ENCODE measurements around the gene CEP164. TPM values are rescaled to one million over a fixed set of nuclear protein-coding genes. Genes with fewer than 3 reads are reported as not detected.

Gene CEP164
- total and polyA plus RNA-seq, 4 donors = 7.1 to 51.2 (median 35.5) TPM

GRCh38 chr11:117287668-117288067, 40.0 kb upstream of the CEP164 start:
- DNase-seq (no peak), ATAC-seq (ENCODE audit: low FRiP score) (no peak)
- Histone ChIP-seq H3K36me3 (ENCODE audit: control insufficient read depth in 1 of 2, insufficient read depth in 2 of 2, low read length in 1 of 2) (peaks cover 5 to 16% of the 10 kb centered on the region in 2 donors), H3K4me3 (ENCODE audit: low read length in 2 of 2) (no peak overlapping the region), H3K27me3 (ENCODE audit: control insufficient read depth in 1 of 2, insufficient read depth in 2 of 2, low read length in 1 of 2) (no peaks in the 10 kb centered on the region), H3K27ac (ENCODE audit: low read depth in 1 of 2, low read length in 2 of 2) (no peak overlapping the region), H3K4me1 (ENCODE audit: control insufficient read depth in 1 of 2, insufficient read depth in 2 of 2, low read length in 2 of 2) (no peaks in the 10 kb centered on the region), H3K9me3 (ENCODE audit: control insufficient read depth, low read length) (no peaks in the 10 kb centered on the region)
- intact Hi-C loops (cut with DNase I) = no loop called here
- WGBS, 2 donors = 65 to 76% methylated on average over 3 of the region's 3 CpGs

- Histone ChIP-seq H3K9me3 (ENCODE audit: control insufficient read depth, low read length) (no peaks in the 10 kb centered on the region), H3K27me3 (ENCODE audit: control insufficient read depth in 1 of 2, insufficient read depth in 2 of 2, low read length in 1 of 2) (no peaks in the 10 kb centered on the region), H3K4me3 (ENCODE audit: low read length in 2 of 2) (no peak overlapping the region), H3K36me3 (ENCODE audit: control insufficient read depth in 1 of 2, insufficient read depth in 2 of 2, low read length in 1 of 2) (peaks cover 5 to 16% of the 10 kb centered on the region in 2 donors), H3K4me1 (ENCODE audit: control insufficient read depth in 1 of 2, insufficient read depth in 2 of 2, low read length in 2 of 2) (no peaks in the 10 kb centered on the region), H3K27ac (ENCODE audit: low read depth in 1 of 2, low read length in 2 of 2) (no peak overlapping the region)
- WGBS, 2 donors = 94 to 95% methylated on average over 1 of the region's 1 CpG
- intact Hi-C loops (cut with DNase I) = no loop called here
- DNase-seq (no peak), ATAC-seq (ENCODE audit: low FRiP score) (no peak)
Observed at GRCh38 chr11:117289795-117290194, 37.9 kb upstream of the CEP164 start.

GRCh38 chr11:117290809-117291396, 36.8 kb upstream of the CEP164 start, which contains the start of gene BACE1-AS:
Gene BACE1-AS (plus strand): TSS chr11:117291346.
- no peak for ATAC-seq (ENCODE audit: low FRiP score)

GRCh38 chr11:117292616-117293015, 35.0 kb upstream of the CEP164 start:
- Histone ChIP-seq H3K4me3 (ENCODE audit: low read length in 2 of 2) (no peak overlapping the region), H3K27ac (ENCODE audit: low read depth in 1 of 2, low read length in 2 of 2) (no peak overlapping the region), H3K27me3 (ENCODE audit: control insufficient read depth in 1 of 2, insufficient read depth in 2 of 2, low read length in 1 of 2) (no peaks in the 10 kb centered on the region), H3K36me3 (ENCODE audit: control insufficient read depth in 1 of 2, insufficient read depth in 2 of 2, low read length in 1 of 2) (peaks cover 5 to 16% of the 10 kb centered on the region in 2 donors), H3K4me1 (ENCODE audit: control insufficient read depth in 1 of 2, insufficient read depth in 2 of 2, low read length in 2 of 2) (no peaks in the 10 kb centered on the region), H3K9me3 (ENCODE audit: control insufficient read depth, low read length) (no peaks in the 10 kb centered on the region)
- intact Hi-C loops (cut with DNase I) = no loop called here
- DNase-seq = no peak
- 96% methylated on average over 2 of the region's 2 CpGs for WGBS, 2 donors
- no peak for ATAC-seq (ENCODE audit: low FRiP score)

More at GRCh38 chr11:117290809-117291396, 36.8 kb upstream of the CEP164 start, which contains the start of gene BACE1-AS:
- DNase-seq = no peak
- Histone ChIP-seq H3K9me3 (ENCODE audit: control insufficient read depth, low read length) (no peaks in the 10 kb centered on the region), H3K4me3 (ENCODE audit: low read length in 2 of 2) (no peak within 1 kb of the TSS), H3K36me3 (ENCODE audit: control insufficient read depth in 1 of 2, insufficient read depth in 2 of 2, low read length in 1 of 2) (peaks cover 5 to 16% of the 10 kb centered on the region in 2 donors), H3K4me1 (ENCODE audit: control insufficient read depth in 1 of 2, insufficient read depth in 2 of 2, low read length in 2 of 2) (no peaks in the 10 kb centered on the region), H3K27ac (ENCODE audit: low read depth in 1 of 2, low read length in 2 of 2) (no peak within 1 kb of the TSS), H3K27me3 (ENCODE audit: control insufficient read depth in 1 of 2, insufficient read depth in 2 of 2, low read length in 1 of 2) (no peaks in the 10 kb centered on the region)
- intact Hi-C loops (cut with DNase I) = no loop called here
- 87 to 93% methylated on average over 8 of the region's 8 CpGs for WGBS, 2 donors

GRCh38 chr11:117295438-117296137, 32.1 kb upstream of the CEP164 start:
- no peaks in the 10 kb centered on the region for H3K9me3 ChIP-seq (ENCODE audit: control insufficient read depth, low read length)
- ATAC-seq (ENCODE audit: low FRiP score) (no peak), DNase-seq (no peak)
- no peak overlapping the region for H3K4me3 ChIP-seq (ENCODE audit: low read length in 2 of 2)
- WGBS, 2 donors = 81% methylated on average over 9 of the region's 9 CpGs
- H3K27ac ChIP-seq (ENCODE audit: low read depth in 1 of 2, low read length in 2 of 2) = no peak overlapping the region
- no peaks in the 10 kb centered on the region for H3K4me1 ChIP-seq (ENCODE audit: control insufficient read depth in 1 of 2, insufficient read depth in 2 of 2, low read length in 2 of 2)
- intact Hi-C loops (cut with DNase I) = no loop called here
- H3K36me3 ChIP-seq (ENCODE audit: control insufficient read depth in 1 of 2, insufficient read depth in 2 of 2, low read length in 1 of 2) = peaks cover 0 to 2% of the 10 kb centered on the region in 2 donors
- H3K27me3 ChIP-seq (ENCODE audit: control insufficient read depth in 1 of 2, insufficient read depth in 2 of 2, low read length in 1 of 2) = no peaks in the 10 kb centered on the region

- intact Hi-C loops (cut with DNase I) = no loop called here
- 88 to 89% methylated on average over 6 of the region's 6 CpGs for WGBS, 2 donors
- no peak overlapping the region for H3K4me3 ChIP-seq (ENCODE audit: low read length in 2 of 2)
- H3K4me1 ChIP-seq (ENCODE audit: control insufficient read depth in 1 of 2, insufficient read depth in 2 of 2, low read length in 2 of 2) = no peaks in the 10 kb centered on the region
- DNase-seq = no peak
- no peak for ATAC-seq (ENCODE audit: low FRiP score)
- H3K27ac ChIP-seq (ENCODE audit: low read depth in 1 of 2, low read length in 2 of 2) = no peak overlapping the region
- no peaks in the 10 kb centered on the region for H3K36me3 ChIP-seq (ENCODE audit: control insufficient read depth in 1 of 2, insufficient read depth in 2 of 2, low read length in 1 of 2)
- no peaks in the 10 kb centered on the region for H3K9me3 ChIP-seq (ENCODE audit: control insufficient read depth, low read length)
- no peaks in the 10 kb centered on the region for H3K27me3 ChIP-seq (ENCODE audit: control insufficient read depth in 1 of 2, insufficient read depth in 2 of 2, low read length in 1 of 2)
Observed at GRCh38 chr11:117296881-117297280, 30.8 kb upstream of the CEP164 start.

GRCh38 chr11:117298195-117298594, 29.5 kb upstream of the CEP164 start:
- H3K4me1 ChIP-seq (ENCODE audit: control insufficient read depth in 1 of 2, insufficient read depth in 2 of 2, low read length in 2 of 2) = no peaks in the 10 kb centered on the region
- WGBS, 2 donors = 91 to 92% methylated on average over 7 to 8 of the region's 8 CpGs
- DNase-seq (no peak), ATAC-seq (ENCODE audit: low FRiP score) (no peak)
- H3K27ac ChIP-seq (ENCODE audit: low read depth in 1 of 2, low read length in 2 of 2) = no peak overlapping the region
- no peaks in the 10 kb centered on the region for H3K36me3 ChIP-seq (ENCODE audit: control insufficient read depth in 1 of 2, insufficient read depth in 2 of 2, low read length in 1 of 2)
- intact Hi-C loops (cut with DNase I) = no loop called here
- H3K27me3 ChIP-seq (ENCODE audit: control insufficient read depth in 1 of 2, insufficient read depth in 2 of 2, low read length in 1 of 2) = no peaks in the 10 kb centered on the region
- no peaks in the 10 kb centered on the region for H3K9me3 ChIP-seq (ENCODE audit: control insufficient read depth, low read length)
- H3K4me3 ChIP-seq (ENCODE audit: low read length in 2 of 2) = no peak overlapping the region

- 57 to 62% methylated on average over 12 of the region's 12 CpGs for WGBS, 2 donors
- H3K27ac ChIP-seq (ENCODE audit: low read depth in 1 of 2, low read length in 2 of 2) = no peak overlapping the region
Observed at GRCh38 chr11:117299351-117300282, 28.0 kb upstream of the CEP164 start.

More at GRCh38 chr11:117299351-117300282, 28.0 kb upstream of the CEP164 start:
- ATAC-seq (ENCODE audit: low FRiP score) = no peak
- H3K27me3 ChIP-seq (ENCODE audit: control insufficient read depth in 1 of 2, insufficient read depth in 2 of 2, low read length in 1 of 2) = no peaks in the 10 kb centered on the region
- no peak for DNase-seq
- no peaks in the 10 kb centered on the region for H3K4me1 ChIP-seq (ENCODE audit: control insufficient read depth in 1 of 2, insufficient read depth in 2 of 2, low read length in 2 of 2)
- H3K9me3 ChIP-seq (ENCODE audit: control insufficient read depth, low read length) = no peaks in the 10 kb centered on the region
- no peaks in the 10 kb centered on the region for H3K36me3 ChIP-seq (ENCODE audit: control insufficient read depth in 1 of 2, insufficient read depth in 2 of 2, low read length in 1 of 2)
- H3K4me3 ChIP-seq (ENCODE audit: low read length in 2 of 2) = no peak overlapping the region
- intact Hi-C loops (cut with DNase I) = no loop called here

Measured in aorta (tissue), 5 donors.